Amniotic stem cell (primary cell): ENCODE data around the gene FILIP1L.

Experiments used
- DNase-seq: peaks from one replicate; lab custom pipeline; 2025; lab: John Stamatoyannopoulos, UW

FILIP1L gene

GRCh38 chr3:99972380-99973104, 141.8 kb downstream of the FILIP1L start:
- DNase-seq: no peak

GRCh38 chr3:99971761-99972160, 142.5 kb downstream of the FILIP1L start:
- DNase-seq: no peak

DNA sequence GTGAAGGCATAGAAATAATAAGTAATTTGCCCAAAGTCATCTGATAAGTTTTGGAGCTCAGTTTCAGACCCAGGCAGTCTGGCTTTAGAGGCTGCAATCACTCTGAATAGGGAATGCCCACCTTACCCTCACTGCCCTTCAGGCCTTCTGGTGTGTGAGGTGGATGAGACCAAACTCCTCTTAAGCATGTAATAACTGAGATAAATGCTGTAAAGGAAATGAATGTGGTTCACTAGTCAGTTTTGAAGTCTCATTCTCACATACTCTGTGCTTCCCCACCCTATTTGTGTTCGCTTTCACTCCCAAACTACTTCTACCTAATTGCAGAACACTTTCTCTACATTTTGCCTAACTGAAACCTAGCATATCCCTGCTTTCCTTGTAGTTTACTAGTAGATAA, 144.1 kb downstream of the FILIP1L start:
- DNase-seq: no peak

GRCh38 chr3:99969136-99969535, 145.2 kb downstream of the FILIP1L start:
- DNase-seq: no peak

DNA sequence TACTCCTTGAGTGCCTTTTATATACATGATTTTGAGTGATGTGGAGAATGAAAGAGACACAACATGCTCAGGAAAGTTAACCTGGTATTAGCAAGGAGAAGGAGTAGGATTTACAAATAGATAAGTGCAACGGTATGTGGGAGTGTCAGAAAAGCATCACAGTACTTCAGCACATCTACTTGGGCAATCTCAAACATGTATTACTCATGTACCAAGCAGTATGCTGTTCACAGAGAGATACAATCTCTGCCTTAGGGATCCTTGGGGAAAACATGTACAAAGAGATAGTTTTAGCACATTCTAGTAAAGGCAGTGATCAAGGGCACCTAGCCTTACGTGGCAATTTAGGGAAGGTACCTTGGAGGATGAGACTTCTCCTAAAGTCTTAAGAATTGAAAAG, 146.5 kb downstream of the FILIP1L start:
- DNase-seq: no peak

DNA sequence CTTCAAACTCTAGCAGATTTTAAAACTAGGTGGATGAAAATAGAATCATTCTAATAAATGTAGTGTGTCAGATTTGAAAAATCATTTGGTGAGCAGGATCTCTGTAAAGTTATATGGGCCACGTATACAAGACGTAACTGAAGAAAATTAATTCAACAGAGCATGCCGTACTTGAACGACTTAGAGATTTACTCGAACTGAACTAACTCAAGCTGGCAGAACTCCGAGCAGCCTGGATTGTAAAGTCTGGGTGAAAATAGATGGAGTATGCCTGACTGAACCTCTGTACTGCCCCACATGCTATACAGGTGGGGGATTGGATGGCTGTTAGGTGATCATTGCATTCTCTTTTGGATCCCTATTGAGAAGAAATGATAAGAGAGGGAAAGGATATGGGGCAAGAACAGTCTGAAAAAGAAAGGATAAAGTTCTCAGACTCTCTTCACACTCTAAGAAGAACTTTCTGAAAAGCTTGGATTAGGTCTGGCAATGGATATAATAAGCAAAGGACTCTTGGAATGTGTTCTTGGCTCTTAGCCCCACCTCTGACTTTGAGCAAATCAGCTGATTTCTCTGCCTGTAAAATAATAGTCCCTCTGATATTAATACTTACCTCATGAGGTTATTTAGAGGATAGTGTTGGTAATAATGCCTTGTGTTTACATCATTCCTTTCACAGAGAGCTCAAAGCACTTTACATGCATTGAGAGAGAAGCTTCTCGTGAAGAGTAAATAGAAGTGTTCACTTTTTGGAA, 147.5 kb downstream of the FILIP1L start:
- DNase-seq: no peak

DNA sequence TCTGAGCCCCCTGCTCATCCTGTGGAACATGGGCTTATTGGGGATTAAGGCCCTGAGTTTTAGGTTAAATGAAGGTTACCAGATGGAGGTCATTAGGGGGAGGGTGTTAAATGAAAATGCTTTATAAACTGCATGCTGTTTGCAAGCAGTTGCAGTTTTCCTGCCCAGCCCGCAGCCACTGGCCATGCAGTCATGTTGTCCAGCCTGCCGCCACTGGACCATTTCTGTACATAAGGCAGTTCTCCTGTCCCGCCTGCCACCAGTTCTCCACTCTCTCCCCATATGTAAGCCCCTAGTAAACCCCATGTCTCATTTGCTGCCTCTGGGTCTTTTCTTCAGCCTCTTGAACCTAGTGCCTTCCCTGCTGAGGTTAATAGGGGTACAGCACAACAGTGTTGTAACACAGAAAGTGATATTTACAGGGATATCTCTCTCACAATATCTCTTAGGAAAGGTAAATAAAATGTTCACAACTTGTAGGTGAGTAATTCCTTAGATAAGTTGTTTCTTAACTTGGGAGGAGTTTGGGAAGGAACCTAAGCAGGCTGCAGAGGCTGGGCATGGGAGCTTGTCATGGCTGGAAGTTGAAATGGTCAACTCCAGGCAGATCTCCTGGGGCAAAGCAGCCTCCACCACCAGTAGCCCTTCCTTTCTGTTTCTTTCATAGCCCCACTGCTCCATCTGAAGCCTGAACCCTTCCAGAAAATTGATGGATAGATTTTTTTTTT, 148.5 kb downstream of the FILIP1L start:
- no peak for DNase-seq

DNA sequence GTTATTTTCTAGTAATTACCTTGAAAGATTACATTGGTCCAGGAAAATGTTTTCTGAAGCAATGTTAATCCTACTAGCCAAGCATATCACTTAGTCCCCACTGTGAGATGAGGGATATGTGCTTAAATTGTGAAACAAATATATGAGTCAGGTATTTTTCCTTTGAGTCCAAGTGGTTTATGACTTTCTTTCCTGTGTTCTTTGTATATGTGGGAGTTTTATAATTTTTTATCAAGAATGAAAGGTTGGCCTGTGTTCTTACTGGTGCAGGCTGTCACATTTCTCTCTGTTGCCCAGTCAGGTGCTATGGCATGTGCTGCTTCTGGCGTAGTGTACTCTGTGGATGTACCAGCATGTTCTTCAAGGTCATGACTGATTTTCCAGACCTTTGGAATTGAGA, 149.2 kb downstream of the FILIP1L start:
- no peak for DNase-seq

GRCh38 chr3:99962703-99963102, 151.6 kb downstream of the FILIP1L start:
- peak; percentile 39 for DNase-seq

GRCh38 chr3:99961756-99962515, 152.4 kb downstream of the FILIP1L start:
- DNase-seq: no peak

- DNase-seq: no peak
Measured at GRCh38 chr3:99960941-99961340, 153.4 kb downstream of the FILIP1L start.

DNA sequence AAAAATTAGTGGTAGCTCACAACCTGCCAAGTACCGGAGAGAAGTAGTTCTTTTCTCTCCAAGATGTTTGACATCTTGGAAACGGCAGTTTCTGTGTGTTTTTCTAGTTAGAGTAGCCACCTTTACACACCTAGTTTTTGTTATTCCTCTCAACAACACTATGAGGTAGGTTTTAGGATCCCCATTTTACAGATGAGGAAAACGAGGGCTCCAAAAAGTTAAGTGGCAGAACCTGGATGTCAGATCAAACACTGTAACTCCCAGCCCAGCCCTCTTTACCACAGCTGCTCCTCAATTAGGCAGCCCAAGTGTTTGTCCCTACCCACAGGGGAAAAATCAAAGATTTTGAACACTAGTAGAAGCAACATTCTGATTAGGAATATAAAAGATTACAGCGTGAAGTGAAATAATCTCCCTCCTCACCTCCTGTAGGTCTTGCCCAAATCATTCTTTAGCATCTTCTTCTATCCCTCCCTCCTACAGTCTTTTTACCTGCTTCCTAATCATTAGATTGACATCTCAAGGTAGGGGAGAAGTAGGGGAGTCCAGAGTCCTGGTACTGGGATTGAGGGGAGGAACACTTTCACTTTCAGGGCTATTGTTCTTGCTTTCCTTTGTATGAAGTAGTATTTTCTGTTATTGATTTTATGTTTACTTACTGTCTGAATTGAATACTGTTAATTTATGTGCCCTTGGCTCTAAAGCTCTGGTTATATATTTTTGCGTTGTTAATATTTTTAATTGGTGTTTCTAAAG, 154.0 kb downstream of the FILIP1L start:
- DNase-seq: no peak

- DNase-seq: no peak
Measured at GRCh38 chr3:99958222-99958912, 155.9 kb downstream of the FILIP1L start.

GRCh38 chr3:99957151-99957796, 157.0 kb downstream of the FILIP1L start:
- no peak for DNase-seq

GRCh38 chr3:99955773-99956562, 158.3 kb downstream of the FILIP1L start:
- DNase-seq: no peak

DNA sequence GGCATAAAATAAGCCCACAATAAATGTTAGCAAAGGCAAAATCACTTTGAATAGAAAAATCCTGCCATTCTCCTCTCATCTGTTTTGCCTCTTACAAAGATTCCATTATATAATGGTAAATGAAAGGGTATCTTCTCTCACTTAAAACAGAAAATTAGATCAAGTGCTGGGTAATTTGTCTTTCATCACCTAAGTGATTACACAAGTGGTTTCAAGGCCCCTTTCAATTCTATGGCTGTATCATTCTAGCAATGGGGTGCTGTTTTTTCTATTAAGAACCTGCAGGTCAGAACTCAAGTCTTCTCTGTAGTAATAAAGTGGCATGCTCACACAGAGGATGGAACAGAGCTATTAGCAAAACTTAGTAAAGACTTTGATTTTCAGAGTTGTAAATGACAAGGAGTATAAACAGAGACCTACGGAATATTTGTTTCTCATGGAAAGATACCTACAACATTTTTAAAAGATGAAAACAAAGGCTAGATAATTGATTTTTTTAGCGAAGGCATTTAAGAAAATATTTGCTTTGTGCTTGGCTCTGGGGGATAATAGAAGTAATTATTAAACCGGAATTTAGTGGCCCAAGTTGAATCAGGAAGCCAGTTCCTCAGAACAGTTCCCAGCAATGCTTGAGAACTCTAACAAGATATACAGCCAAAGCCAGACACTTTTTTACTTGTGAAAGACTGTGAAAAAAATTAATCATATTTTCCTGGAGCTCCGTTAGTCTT, 159.2 kb downstream of the FILIP1L start:
- no peak for DNase-seq

- DNase-seq: no peak
Measured at GRCh38 chr3:99953596-99953995, 160.7 kb downstream of the FILIP1L start.

DNA sequence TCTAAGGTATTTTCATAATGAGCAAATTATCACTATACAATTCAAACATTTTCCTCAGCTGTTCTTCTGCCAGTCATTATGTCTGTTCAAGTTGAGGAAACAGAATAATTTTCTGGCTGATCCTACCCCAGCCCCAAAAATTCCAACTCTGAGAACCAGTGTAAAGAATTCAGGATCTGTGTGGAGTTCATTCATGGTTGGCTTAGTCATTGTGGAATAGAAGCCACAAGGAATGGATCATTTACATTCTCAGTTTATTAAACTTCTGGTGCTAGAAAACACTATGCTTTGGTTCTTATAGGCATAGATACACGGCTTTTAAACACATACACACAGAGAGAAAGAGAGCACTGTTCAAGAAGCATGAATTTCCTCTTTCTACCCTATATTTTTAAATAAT, 162.0 kb downstream of the FILIP1L start:
- no peak for DNase-seq

DNA sequence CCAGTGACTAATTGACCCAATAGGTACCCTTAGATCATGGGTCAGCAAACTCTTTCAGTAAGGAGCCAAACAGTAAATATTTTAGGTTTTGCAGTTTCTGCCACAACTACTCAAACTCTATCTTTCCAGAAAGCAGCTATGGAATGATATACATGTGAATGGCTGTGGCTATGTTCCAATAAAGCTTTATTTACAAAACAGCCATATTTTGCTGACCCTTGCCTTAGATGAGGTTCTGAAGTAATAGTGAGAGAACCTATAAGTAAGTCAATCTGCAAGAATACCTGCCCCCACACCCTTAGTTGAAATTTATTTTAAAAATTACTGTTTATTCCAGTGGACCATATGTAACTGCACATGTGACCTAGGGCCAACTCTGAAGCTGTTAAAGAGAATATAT, 162.6 kb downstream of the FILIP1L start:
- no peak for DNase-seq
